H9 (cell line): ENCODE measurements around the gene FAM83C. TPM values are rescaled to one million over a fixed set of nuclear protein-coding genes. Genes with fewer than 3 reads are reported as not detected.

Source experiments
- DNase-seq: peaks from one replicate; pipeline ENCODE4 v3.0.0-alpha.2; 2017
- H2AFZ ChIP-seq: one replicate; pipeline ENCODE4 v1.6.1; 2013; ENCODE audit warnings: mild to moderate bottlenecking, low read length, control low read depth, moderate library complexity
- H2AK5ac ChIP-seq: 2 replicates; pipeline ENCODE4 v1.6.1; 2013; ENCODE audit warnings: low read length, control low read depth, mixed read lengths; ENCODE audit not compliant: insufficient read length
- H2BK120ac ChIP-seq: one replicate; pipeline ENCODE4 v1.6.1; 2013; ENCODE audit warnings: low read depth, mild to moderate bottlenecking, low read length, control low read depth, inconsistent platforms; ENCODE audit not compliant: poor library complexity, severe bottlenecking
- H2BK12ac ChIP-seq: 2 replicates; pipeline ENCODE4 v1.6.1; 2013; ENCODE audit warnings: low read length, control low read depth, mixed read lengths, low read depth; ENCODE audit not compliant: insufficient read length
- H2BK15ac ChIP-seq: 2 replicates; pipeline ENCODE4 v1.6.1; 2013; ENCODE audit warnings: low read depth, low read length, control low read depth
- H2BK20ac ChIP-seq: one replicate; pipeline ENCODE4 v1.6.1; 2013; ENCODE audit warnings: low read depth, mild to moderate bottlenecking, low read length, control low read depth, inconsistent platforms; ENCODE audit not compliant: poor library complexity, severe bottlenecking
- H2BK5ac ChIP-seq: 2 replicates; pipeline ENCODE4 v1.6.1; 2013; ENCODE audit warnings: low read length, control low read depth, mixed read lengths; ENCODE audit not compliant: insufficient read length
- H3K14ac ChIP-seq: 2 replicates; pipeline ENCODE4 v1.6.1; 2013; ENCODE audit warnings: low read length, control low read depth; ENCODE audit not compliant: insufficient read depth
- H3K18ac ChIP-seq: 2 replicates; pipeline ENCODE4 v1.6.1; 2013; ENCODE audit warnings: low read depth, mild to moderate bottlenecking, mixed read lengths, low read length, control low read depth; ENCODE audit not compliant: insufficient read length
- H3K23ac ChIP-seq: 2 replicates; pipeline ENCODE4 v1.6.1; 2013; ENCODE audit warnings: low read length, control low read depth, mixed read lengths, low read depth; ENCODE audit not compliant: insufficient read length
- H3K23me2 ChIP-seq: 2 replicates; pipeline ENCODE4 v1.6.1; 2013; ENCODE audit warnings: low read depth, mild to moderate bottlenecking, mixed read lengths, low read length, control low read depth; ENCODE audit not compliant: insufficient read length, poor library complexity, severe bottlenecking
- H3K27ac ChIP-seq: 2 replicates; pipeline ENCODE4 v1.5.1; 2013; ENCODE audit warnings: low read length, control low read depth, mixed read lengths, low read depth; ENCODE audit not compliant: insufficient read length
- H3K27me3 ChIP-seq: 2 replicates; pipeline ENCODE4 v1.6.1; 2013; ENCODE audit warnings: low read length, control low read depth, inconsistent platforms; ENCODE audit not compliant: insufficient read depth
- H3K4ac ChIP-seq: 2 replicates; pipeline ENCODE4 v1.6.1; 2013; ENCODE audit warnings: low read depth, mild to moderate bottlenecking, control low read depth, inconsistent platforms, low read length, moderate library complexity
- H3K4me1 ChIP-seq: 2 replicates; pipeline ENCODE4 v1.6.1; 2013; ENCODE audit warnings: low read length, control low read depth, inconsistent platforms; ENCODE audit not compliant: insufficient read depth
- H3K4me2 ChIP-seq: 2 replicates; pipeline ENCODE4 v1.6.1; 2013; ENCODE audit warnings: low read length, control low read depth, mixed read lengths; ENCODE audit not compliant: insufficient read length, insufficient read depth
- H3K56ac ChIP-seq: 2 replicates; pipeline ENCODE4 v1.6.1; 2013; ENCODE audit warnings: low read depth, mild to moderate bottlenecking, mixed read lengths, low read length, control low read depth; ENCODE audit not compliant: insufficient read length
- H3K79me1 ChIP-seq: 2 replicates; pipeline ENCODE4 v1.6.1; 2013; ENCODE audit warnings: low read depth, mild to moderate bottlenecking, moderate library complexity, low read length, control low read depth, inconsistent platforms; ENCODE audit not compliant: insufficient read depth, poor library complexity, severe bottlenecking
- H3K79me2 ChIP-seq: 2 replicates; pipeline ENCODE4 v1.6.1; 2013; ENCODE audit warnings: low read length, control low read depth, inconsistent platforms; ENCODE audit not compliant: insufficient read depth
- H3K9ac ChIP-seq: 2 replicates; pipeline ENCODE4 v1.6.1; 2013; ENCODE audit warnings: low read length, control low read depth, mixed read lengths; ENCODE audit not compliant: insufficient read length; ENCODE audit errors: extremely low read depth
- H3K9me3 ChIP-seq: one replicate; pipeline ENCODE4 v1.6.1; 2013; ENCODE audit warnings: low read depth, low read length, inconsistent platforms; ENCODE audit not compliant: control insufficient read depth
- H3T11ph ChIP-seq: one replicate; pipeline ENCODE4 v1.6.1; 2013; ENCODE audit warnings: mild to moderate bottlenecking, low read length, control low read depth, inconsistent platforms
- H4K20me1 ChIP-seq: one replicate; pipeline ENCODE4 v1.6.1; 2013; ENCODE audit not compliant: control insufficient read depth, insufficient read length, insufficient read depth
- H4K5ac ChIP-seq: 2 replicates; pipeline ENCODE4 v1.6.1; 2013; ENCODE audit warnings: low read depth, mild to moderate bottlenecking, mixed read lengths, low read length, control low read depth; ENCODE audit not compliant: insufficient read length
- H4K8ac ChIP-seq: replicated peaks from 2 replicates; pipeline ENCODE4 v1.6.1; 2013; ENCODE audit warnings: low read length, control low read depth, mixed read lengths, low read depth; ENCODE audit not compliant: insufficient read length
- H4K91ac ChIP-seq: 2 replicates; pipeline ENCODE4 v1.6.1; 2013; ENCODE audit warnings: low read depth, mild to moderate bottlenecking, moderate library complexity, mixed read lengths, low read length, control low read depth; ENCODE audit not compliant: insufficient read length
- H3K27ac Mint-ChIP-seq, 3 experiments: 2 replicates in 2 of 3; 3 replicates in 1 of 3; pipeline ENCODE4 v1.8.0; 2020 to 2021; ENCODE audit warnings: mixed read lengths in 3 of 3, mild to moderate bottlenecking in 1 of 3, moderate library complexity in 1 of 3
- H3K27me3 Mint-ChIP-seq: 2 replicates; pipeline ENCODE4 v1.8.0; 2021; ENCODE audit warnings: low read depth, mild to moderate bottlenecking, moderate library complexity, mixed read lengths
- H3K36me3 Mint-ChIP-seq, 3 experiments: 2 replicates in 2 of 3; 3 replicates in 1 of 3; pipeline ENCODE4 v1.8.0; 2020 to 2021; ENCODE audit warnings: low read depth in 3 of 3, mixed read lengths in 3 of 3; ENCODE audit not compliant: insufficient read depth in 1 of 3
- H3K4me1 Mint-ChIP-seq, 2 experiments: 2 replicates each; pipeline ENCODE4 v1.8.0; 2020; ENCODE audit warnings: mixed read lengths in 2 of 2
- H3K4me3 Mint-ChIP-seq, 2 experiments: 2 replicates in 1 of 2; 3 replicates in 1 of 2; pipeline ENCODE4 v1.8.0; 2020 to 2021; ENCODE audit warnings: mild to moderate bottlenecking in 2 of 2, mixed read lengths in 2 of 2, moderate library complexity in 1 of 2
- H3K9me3 Mint-ChIP-seq, 2 experiments: 2 replicates in 1 of 2; 3 replicates in 1 of 2; pipeline ENCODE4 v1.8.0; 2020; ENCODE audit warnings: mild to moderate bottlenecking in 2 of 2, mixed read lengths in 2 of 2, moderate library complexity in 1 of 2
- CTCF ChIP-seq: fragments of 200-600 bp; sonication (generic); conservative IDR thresholded peaks from 3 replicates; pipeline ENCODE4 v1.8.0; 2021; ENCODE audit warnings: antibody characterized with exemption, mild to moderate bottlenecking
- WGBS: extraction: QIAGEN DNeasy Blood & Tissue Kit; methylation state at CpG from one replicate; pipeline ENCODE4 v1.1.7; 2013; ENCODE audit warnings: missing lambda C conversion rate, low lambda C conversion rate, mixed read lengths; ENCODE audit not compliant: insufficient read length; ENCODE audit errors: extremely low coverage; 5-methylcytosine and 5-hydroxymethylcytosine counted together
- long read RNA-seq: library from polyadenylated mRNA; unstranded; transcript quantifications from one replicate; pipeline ENCODE4 v2.0.0, GENCODE V29; 2020
- total RNA-seq: library from RNA; stranded (reverse); gene quantifications from 2 replicates; pipeline ENCODE4 v1.2.1, GENCODE V29; 2021

Gene FAM83C
- not detected in 2 replicates for total RNA-seq
- long read RNA-seq, result 0 reads

GRCh38 chr20:35291654-35292503 lies at the start of gene FAM83C:
FAM83C (minus strand) TSS chr20:35292425; CDS start chr20:35292304, 121 bp downstream.
- Histone ChIP-seq H3K27me3 (no peaks in the 10 kb centered on the region), H3K4me2 (no peak within 1 kb of the TSS), H4K91ac (no peak within 1 kb of the TSS), H3K4ac (no peak within 1 kb of the TSS), H2AFZ (no peak within 1 kb of the TSS), H4K5ac (no peak within 1 kb of the TSS), H3K9me3 (no peaks in the 10 kb centered on the region), H3K56ac (no peak within 1 kb of the TSS), H2AK5ac (no peak within 1 kb of the TSS), H3T11ph (no peak within 1 kb of the TSS), H3K18ac (no peak within 1 kb of the TSS), H2BK120ac (no peak within 1 kb of the TSS), H3K27ac (no peak within 1 kb of the TSS), H2BK20ac (no peak within 1 kb of the TSS), H3K79me1 (no peaks in the 10 kb centered on the region), H4K20me1 (no peaks in the 10 kb centered on the region), H3K9ac (no peak within 1 kb of the TSS), H3K79me2 (no peaks in the 10 kb centered on the region), H3K4me1 (no peaks in the 10 kb centered on the region; the same call in 1 of the 2 replicates), H3K14ac (no peak within 1 kb of the TSS; the same call in 1 of the 2 replicates), H2BK12ac (no peak within 1 kb of the TSS), H3K23ac (no peak within 1 kb of the TSS), H2BK15ac (no peak within 1 kb of the TSS), H4K8ac (no peak within 1 kb of the TSS), H2BK5ac (no peak within 1 kb of the TSS), H3K23me2 (no peaks in the 10 kb centered on the region)
- no peaks in the 10 kb centered on the region; a peak in 1 of 7 replicates for H3K36me3 Mint-ChIP-seq
- H3K4me1 Mint-ChIP-seq, result peaks cover 0 to 4% of the 10 kb centered on the region in 2 experiments; a peak in 1 of 4 replicates
- no CpG with 5 or more reads among the region's 40 CpGs for WGBS
- no peaks in the 10 kb centered on the region for H3K9me3 Mint-ChIP-seq
- no peak for DNase-seq
- H3K27ac Mint-ChIP-seq, result no peak within 1 kb of the TSS
- H3K27me3 Mint-ChIP-seq, result peaks cover 10% of the 10 kb centered on the region
- no peak for TF ChIP-seq CTCF
- H3K4me3 Mint-ChIP-seq, result no peak within 1 kb of the TSS
